Spleen (tissue), 7 donors: Measurements from ENCODE around the gene ATF6B.

Source experiments
- CTCF ChIP-seq, 11 experiments: fragments of 200-600 bp in 7 of 11; fragments of 450-650 bp in 4 of 11; sonication (generic) in 4 of 11; IDR thresholded peaks in 8 of 11; conservative IDR thresholded peaks in 3 of 11; 1 replicate in 7 of 11; 2 replicates in 4 of 11; pipeline versions ENCODE4 v1.4.0 to v1.8.0; 2016 to 2021; ENCODE audit warnings: antibody characterized with exemption in 11 of 11, inconsistent platforms in 4 of 11, mild to moderate bottlenecking in 1 of 11
- POLR2A ChIP-seq, 3 donors: fragments of 450-650 bp; IDR thresholded peaks; one replicate each; pipeline ENCODE4 v1.5.1; 2017; ENCODE audit warnings: antibody characterized with exemption in 3 of 3, mild to moderate bottlenecking in 1 of 3
- POLR2AphosphoS5 ChIP-seq, 3 donors: sonication (generic); formaldehyde crosslinking; IDR thresholded peaks; one replicate each; pipeline ENCODE4 v1.5.1; 2017; ENCODE audit warnings: antibody characterized with exemption in 3 of 3
- donor health status: DM: no; HTN: no; CAD: no; lungs with moderate emphysema.
- donor health status: DM: no; HTN: no; CAD: no.
- donor health status: DM: no; HTN: no; CAD: no.

DNA sequence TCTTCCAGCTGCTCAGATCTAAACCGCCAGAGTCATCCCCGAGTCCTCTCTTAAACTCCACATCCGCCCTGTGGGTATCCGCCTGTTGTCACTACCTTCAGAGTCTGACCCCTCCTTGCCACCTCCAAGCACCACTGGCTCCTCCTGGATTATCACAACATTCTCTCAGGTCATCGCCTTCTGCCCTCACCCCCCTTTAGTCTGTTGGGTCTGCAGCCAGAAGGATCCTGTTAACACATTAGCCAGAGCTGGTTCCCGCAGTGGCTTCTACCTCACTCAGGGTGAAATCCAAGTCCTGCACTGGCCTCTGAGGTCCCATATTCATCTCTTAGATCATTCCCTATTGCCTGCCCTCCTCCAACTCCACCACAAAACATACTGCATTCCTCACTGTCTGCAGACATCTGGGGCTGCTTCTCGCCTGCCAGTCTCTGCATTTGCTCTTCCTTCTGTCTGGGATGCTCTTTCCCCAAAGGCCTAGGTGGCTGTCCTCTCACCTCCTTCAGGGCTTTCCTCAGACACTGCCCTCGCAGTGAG, 53.0 kb downstream of the ATF6B start:
- TF ChIP-seq CTCF (IDR thresholded peaks at IDR 0.05 in 8 of 11, conservative IDR thresholded peaks at IDR 0.05 in 3 of 11) (no peak), POLR2A (IDR thresholded peaks at IDR 0.05) (no peak), POLR2AphosphoS5 (IDR thresholded peaks at IDR 0.05) (no peak)
